Stimulated activated CD8-positive, alpha-beta memory T cell treated with anti-CD3 and anti-CD28 coated beads, Interleukin-4, amount 100 ng/mL, for 1 hour (primary cell): Measurements from ENCODE around the gene MORN1.

ENCODE experiments used
- DNase-seq, 2 donors: peaks; one replicate each; pipeline ENCODE4 v3.0.0-alpha.2; 2020; ENCODE audit warnings: low read depth in 2 of 2, low spot score in 1 of 2

The MORN1 gene

DNA sequence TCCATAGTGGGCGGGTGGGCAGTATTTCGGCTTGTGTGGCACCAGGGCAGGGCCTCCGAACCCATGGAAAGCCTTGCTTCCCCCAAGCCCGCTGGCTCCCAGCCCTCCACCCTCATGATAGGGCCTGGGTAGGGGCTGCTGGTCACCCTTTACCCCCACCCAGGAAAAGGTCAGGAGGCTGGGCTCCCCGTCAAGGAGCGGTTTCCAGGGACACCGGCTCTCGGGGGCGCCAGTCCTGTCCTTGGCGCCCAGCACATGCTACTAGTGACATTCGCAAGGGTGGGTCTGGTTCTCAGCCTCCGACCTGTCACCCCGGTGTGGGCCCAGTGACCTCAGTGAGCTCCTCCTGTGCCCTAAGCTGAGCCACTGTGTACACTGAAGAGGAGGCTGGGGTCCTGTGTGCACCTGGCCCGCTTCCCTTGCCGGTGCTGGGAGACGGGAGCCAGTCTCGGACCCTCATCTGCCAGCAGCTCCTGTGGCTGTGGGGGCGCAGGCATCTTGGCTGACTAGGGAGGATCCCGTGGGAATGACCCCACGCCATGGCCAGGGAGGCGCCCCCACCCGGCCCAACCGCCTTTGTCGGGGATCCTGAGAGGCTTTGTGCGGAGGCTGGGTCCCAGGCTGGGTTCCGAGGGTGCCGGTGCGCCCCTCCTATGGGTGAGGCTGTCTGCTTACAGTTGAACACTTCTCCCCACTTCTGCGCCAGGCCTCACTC, 108.6 kb downstream of the MORN1 start:
- DNase-seq: no peak

DNA sequence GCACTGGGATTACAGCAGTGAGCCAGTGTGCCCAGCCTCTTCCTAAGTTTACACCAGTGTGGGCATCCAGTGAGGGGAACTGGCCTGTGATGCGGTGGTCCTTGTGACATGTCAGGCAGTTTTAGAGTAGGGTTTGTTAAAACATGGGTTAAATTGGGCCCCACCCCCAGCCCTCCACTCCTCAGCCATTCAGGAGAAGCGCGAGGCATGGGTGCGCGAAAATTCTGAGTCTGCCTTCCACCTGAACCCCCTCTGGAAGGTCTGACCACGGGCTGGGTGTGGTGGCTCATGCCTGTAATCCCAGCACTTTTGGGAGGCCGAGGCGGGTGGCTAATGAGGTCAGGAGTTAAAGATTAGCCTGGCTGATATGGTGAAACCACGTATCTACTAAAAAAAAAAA, 111.5 kb downstream of the MORN1 start:
- no peak for DNase-seq

DNA sequence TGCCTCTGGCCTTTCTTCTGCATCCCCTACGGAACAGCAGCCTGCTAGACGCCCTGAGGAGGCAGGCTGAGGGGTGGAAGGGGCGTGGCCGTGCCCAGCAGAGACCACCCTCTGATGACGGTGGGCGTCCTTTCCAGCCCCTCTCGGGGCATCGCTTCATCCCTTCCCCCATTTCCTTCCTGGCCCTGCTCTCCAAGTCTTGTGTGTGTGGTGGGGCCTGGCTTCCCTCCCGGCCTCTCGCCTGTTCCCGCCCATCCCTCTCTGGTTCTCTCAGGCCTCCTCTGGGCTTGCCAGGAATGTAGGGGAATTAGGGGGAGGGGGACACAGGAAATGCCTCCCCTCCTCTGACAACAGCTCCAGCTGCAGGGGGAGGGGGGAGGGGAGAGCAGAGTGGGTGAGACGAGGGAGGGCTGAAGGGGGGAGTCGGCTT, 112.1 kb downstream of the MORN1 start:
- no peak for DNase-seq

DNA sequence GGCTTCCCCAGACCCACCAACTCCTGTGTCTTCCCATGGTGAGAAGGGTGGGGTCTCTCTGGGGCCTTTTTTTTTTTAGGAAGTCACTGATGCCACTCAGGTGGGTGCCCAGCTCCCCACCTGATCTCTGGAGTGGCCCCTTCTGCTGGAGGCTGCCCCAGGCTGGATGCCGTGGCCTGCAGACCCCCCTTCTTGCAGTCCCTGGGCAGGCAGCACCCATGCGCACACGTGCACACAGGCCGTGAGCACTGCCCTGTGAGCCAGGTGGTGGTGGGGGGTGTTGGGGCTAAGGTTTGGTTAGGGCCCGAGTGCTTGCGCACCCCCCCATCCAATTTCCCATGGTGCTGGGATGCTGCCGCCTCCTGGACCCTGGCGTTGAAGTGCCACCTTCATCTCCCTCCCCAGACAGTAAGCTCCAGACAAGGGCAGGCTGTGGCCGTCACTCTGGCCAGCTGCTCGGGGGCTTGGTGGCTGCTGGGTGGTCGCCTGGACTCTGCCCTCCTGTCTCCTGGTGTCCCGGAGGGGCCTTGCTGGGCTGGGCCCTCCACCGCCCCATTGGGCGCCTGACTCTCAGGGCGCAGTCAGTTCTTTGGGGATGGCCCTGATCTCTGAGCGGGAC, 112.7 kb downstream of the MORN1 start:
- DNase-seq: no peak

DNA sequence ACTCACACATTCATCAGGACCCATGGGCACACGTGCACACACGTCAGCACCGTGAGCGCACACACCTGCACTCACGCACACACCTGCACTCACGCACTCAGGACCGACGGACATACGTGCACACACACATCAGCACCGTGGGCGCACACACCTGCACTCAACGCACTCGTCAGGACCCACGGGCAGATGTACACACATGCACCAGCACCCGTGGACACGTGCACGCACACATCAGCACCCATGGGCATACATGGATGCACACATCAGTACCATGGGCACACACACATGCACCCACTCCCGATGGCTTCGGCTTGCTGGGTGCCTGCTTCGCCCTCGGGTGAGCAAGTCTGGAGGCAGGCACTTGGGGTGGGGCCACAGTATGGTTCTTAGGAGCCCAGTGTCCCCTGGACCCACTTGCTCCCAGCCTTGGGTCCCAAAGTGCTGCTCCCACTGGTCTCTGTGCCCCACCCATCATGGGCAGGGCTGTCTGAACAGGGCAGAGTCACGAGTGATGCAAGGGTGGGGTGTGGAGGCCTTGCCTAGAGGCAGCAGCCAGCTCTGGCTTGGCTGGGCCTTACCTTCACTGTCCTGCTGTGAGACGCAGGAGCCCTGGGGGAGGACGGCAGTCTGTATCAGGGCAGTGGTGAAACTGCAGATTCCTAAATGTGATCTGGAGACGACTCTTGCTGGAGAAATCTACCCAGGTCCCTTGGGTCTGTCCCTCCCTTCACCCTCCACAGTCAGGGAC, 113.4 kb downstream of the MORN1 start:
- no peak for DNase-seq

- DNase-seq: no peak
Observed at GRCh38 chr1:2276803-2277580, 114.4 kb downstream of the MORN1 start.

DNA sequence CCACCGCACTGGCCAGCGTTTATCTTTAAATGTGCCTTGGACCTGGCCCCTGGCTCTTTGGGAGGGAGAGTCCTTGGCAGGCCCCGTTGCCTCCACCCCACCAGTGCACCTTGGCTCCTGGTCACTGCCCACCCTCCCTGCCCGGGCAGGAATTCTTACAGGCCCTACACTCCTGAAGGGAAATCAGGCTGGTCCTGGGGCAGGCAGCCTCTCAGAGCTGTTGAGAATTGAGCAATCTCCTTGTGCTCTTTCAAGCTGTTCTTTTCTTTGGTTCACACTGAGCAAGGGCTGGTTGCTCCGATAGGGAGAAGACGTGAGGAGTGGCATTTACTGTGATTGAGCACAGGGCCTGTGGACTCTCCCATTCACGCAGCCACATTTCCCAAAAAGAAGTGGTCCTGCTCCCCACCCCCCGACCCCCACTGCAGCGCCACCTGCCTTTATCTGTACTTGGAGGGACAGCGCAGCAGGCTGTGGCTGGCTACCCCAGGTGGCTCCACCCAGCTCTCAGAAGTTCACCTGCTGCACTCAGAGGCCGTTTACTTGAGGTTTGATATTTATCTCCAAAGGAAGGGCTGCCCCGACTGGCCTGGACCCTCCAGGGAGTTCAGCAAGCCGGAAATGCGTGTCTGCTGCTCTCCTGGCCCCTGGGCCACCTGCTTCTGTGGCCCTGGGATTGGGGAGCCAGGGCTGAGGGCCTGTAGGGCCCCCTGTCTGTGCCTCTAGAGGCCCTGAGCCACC, 115.4 kb downstream of the MORN1 start:
- DNase-seq: no peak

GRCh38 chr1:2274929-2275475, 116.4 kb downstream of the MORN1 start:
- DNase-seq: no peak

DNA sequence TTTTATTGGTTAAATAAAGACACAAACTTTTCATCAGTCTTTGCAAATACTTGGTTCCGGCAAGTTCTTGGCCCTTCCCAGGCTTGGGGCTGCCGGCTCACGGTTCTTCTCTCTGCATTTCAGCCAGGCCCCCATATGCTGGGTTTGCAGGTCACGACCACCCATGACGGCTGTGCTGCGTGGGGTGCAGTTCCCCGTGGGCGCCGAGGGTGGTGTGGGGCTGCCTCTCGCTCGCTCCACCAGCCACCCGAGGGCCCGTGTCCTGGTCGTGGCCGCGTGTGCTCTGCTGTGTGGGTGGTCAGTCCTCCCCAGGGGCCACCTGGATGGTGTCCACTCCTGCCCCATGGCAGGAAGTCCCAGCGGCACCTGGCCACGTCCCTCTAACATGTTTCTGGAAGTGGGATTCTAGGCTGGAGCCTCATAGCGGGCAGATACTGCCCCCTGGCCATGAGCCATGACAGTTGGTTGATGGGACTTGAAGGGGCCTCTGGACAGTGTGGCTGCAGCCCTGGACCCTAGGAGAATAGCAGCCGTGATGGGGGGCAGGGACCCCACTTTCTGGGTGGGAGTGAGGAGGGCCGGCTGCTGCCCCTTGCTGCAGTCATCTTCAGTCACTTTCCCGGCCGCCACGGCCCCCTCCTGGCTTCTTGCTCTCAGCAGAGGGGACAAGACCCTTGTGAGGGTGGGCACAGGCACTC, 117.0 kb downstream of the MORN1 start:
- DNase-seq: no peak

DNA sequence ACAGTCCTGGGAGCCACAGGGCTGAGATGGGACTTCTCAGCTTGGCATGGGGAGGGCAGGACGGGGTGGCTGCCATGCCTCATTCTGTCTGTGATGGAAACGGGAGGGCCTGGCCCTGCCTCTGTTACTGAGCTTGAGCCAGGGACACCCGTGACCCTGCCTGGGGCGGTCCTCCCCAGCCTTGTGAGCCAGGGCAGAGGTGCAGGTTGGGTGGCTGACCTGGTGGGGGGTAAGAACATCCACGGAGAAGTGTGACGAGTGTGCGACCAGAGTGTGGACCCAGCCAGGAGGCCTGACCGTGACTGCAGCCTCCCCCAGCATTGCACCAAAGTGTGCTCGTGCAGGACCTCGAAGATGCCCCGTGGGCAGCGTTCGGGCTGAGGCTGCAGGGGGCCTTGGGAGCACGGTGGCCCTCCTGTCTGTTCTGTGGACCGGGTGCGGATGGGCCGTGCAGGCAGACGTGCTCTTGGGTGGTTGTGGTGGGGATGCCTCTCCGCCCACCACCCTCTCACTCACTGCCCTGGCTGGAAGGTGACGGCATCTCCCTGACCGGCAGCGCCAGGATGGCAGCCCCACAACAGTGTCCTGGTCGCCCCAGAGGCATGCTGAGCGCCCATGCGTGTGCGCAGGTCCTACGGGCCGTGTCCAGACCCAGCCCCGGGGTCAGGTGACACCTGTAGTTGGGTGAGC, 117.8 kb downstream of the MORN1 start:
- DNase-seq: no peak

DNA sequence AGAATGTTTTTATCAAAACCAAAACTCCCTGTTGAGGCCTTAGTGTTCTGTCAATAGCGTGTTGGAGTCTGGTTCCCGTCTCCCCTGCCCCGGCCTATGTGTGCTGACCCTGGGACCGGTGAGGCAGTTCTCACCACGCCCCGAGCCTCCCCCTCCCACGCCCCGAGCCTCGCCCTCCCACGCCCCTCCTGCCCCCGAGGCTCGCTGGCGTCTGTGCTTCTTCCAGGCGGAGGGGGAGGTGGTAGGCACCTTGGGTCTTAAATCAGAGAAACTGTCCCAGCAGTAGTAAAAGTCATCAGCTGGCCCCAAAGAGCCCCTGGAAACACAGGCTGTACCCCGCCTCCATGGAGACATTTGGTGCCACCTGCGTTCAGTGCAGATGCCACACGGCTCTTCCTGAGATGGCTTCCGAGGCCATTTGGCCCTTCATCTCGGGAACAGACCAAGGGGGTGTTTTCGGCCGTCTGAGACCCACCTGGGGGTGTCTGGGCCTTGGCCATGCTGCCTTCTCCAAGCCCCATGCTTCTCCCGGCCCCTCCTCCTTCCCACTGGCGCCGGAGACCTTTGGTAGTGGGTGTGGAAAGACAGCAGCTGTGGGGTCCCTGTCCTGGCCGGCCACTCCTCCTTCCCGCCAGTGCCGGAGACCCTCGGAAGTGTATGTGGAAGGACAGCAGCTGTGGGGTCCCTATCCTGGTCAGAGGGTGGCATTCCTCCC, 118.5 kb downstream of the MORN1 start:
- DNase-seq: no peak

DNA sequence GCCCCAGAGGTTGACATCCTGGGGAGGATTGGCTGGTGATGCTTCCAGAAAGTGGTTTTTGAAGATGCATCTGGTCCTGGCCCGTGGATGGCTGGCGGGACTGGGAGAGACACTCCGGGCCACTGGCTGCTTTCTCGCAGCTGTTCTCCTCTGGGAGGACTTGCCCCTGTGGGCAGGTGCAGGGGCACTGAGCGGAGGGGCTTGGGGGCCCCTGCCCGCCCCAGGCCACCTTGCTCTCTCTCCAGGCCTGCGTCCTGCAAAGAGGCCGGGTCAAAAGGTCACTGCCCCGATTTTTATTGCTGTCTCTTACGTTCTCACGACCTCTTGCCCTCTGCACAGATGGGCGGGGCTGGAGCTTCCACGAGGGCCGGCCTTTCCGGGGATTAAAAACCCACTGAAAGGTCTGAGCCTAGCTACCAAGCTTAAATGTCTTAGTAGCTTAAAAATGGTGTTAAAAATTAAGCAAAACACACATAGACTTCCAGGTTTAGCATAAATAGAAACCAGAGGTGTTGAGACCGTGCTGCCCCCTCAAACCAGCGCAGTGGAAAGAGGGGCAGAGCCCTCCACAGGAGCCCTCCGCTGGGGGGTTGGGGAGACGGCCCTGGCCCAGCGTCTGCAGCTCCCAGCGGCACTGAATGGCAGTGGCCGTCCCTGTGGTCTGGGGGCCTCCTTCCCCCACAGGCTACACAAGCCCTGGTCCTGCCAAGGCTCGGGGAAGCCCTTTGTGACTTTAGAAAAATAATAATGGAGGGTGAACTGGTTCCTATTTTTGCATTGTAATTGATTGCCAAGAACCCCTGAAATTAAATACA, 119.3 kb downstream of the MORN1 start:
- DNase-seq: no peak
